ENCODE measurements around the gene EPS8. TPM values are rescaled to one million over a fixed set of nuclear protein-coding genes. Genes with fewer than 3 reads are reported as not detected.

The EPS8 gene
- total RNA-seq, 1 experiment from 2014 or later = 232 TPM

DNA sequence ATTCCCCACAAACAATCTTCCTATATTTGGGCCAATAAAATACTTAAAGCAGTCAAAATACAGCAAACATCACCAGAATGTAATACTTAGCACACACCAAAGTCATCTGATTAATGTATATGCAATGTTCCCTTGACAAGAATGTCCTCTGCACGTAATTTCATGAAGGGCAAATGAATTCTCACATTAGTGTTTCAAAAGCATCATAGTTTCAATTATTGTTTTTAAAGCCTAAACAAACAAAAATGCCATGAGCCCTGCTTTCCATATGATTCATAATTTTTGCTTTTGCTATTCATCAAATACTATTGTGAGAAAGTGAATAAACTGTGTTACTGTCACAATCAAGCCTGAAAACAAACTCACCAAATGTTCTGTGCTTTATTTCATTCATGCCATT, 156.0 kb downstream of the EPS8 start:
- Histone ChIP-seq H2AFZ (no peak overlapping the region), H3K9me3 (ENCODE audit: insufficient read depth, low read depth) (0 out of 2 replicates have a peak, but pooled peaks cover under 1% of the 10 kb centered on the region), H3K79me2 (ENCODE audit: low read depth) (no peaks in the 10 kb centered on the region), H3K27ac (no peak overlapping the region), H3K4me1 (replicated peaks; ENCODE audit: insufficient read depth) (peaks cover 32% of the 10 kb centered on the region), H3K9me2 (ENCODE audit: insufficient read depth) (no peaks in the 10 kb centered on the region), H3K36me3 (ENCODE audit: low read depth) (peaks cover 52% of the 10 kb centered on the region), H3K27me3 (ENCODE audit: insufficient read depth, low read depth) (no peaks in the 10 kb centered on the region), H3F3A (ENCODE audit: insufficient read depth, low read depth) (peaks cover 17% of the 10 kb centered on the region), H3K4me3 (no peak overlapping the region), H3K4me2 (no peak overlapping the region), H4K20me1 (ENCODE audit: insufficient read depth) (no peaks in the 10 kb centered on the region)
- TF ChIP-seq EZH2 (IDR thresholded peaks at IDR 0.05; ENCODE audit: low read depth) = no peak
- TF ChIP-seq, protein P1, sequence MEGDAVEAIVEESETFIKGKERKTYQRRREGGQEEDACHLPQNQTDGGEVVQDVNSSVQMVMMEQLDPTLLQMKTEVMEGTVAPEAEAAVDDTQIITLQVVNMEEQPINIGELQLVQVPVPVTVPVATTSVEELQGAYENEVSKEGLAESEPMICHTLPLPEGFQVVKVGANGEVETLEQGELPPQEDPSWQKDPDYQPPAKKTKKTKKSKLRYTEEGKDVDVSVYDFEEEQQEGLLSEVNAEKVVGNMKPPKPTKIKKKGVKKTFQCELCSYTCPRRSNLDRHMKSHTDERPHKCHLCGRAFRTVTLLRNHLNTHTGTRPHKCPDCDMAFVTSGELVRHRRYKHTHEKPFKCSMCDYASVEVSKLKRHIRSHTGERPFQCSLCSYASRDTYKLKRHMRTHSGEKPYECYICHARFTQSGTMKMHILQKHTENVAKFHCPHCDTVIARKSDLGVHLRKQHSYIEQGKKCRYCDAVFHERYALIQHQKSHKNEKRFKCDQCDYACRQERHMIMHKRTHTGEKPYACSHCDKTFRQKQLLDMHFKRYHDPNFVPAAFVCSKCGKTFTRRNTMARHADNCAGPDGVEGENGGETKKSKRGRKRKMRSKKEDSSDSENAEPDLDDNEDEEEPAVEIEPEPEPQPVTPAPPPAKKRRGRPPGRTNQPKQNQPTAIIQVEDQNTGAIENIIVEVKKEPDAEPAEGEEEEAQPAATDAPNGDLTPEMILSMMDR (conservative IDR thresholded peaks at IDR 0.05) = no peak
- ChIA-PET CTCF (no interaction called here), POLR2A (ENCODE audit: unreplicated experiment) (no interaction called here)
- DNase-seq = no peak
- intact Hi-C loops (cut with micrococcal nuclease; ENCODE audit: unreplicated experiment) = no loop called here
- no TSS peak for BruUV-seq (replicated peaks)

DNA sequence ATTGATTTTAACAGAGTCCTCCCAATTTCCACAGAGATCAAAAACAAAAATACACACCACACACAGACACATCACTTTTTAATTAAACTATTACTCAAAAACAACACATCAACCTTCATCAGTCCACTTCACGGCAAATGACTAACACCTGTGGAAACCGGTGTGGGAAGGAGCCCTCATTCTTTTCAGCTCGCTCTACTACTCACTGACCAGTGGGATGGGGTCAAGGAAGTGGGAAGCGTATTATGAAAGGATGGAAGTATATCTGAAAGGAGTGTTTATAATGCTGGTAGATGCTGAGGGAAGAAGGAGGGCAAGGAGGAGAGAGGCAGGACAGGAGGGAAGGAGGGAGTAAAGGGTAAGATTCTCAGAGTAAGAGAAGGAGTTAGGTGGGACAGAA, 156.5 kb downstream of the EPS8 start:
- Histone ChIP-seq H3K9me2 (ENCODE audit: insufficient read depth) (no peaks in the 10 kb centered on the region), H3K79me2 (ENCODE audit: low read depth) (no peaks in the 10 kb centered on the region), H3K4me3 (no peak overlapping the region), H3K9me3 (ENCODE audit: insufficient read depth, low read depth) (0 out of 2 replicates have a peak, but pooled peaks cover 3% of the 10 kb centered on the region), H4K20me1 (ENCODE audit: insufficient read depth) (no peaks in the 10 kb centered on the region), H2AFZ (no peak overlapping the region), H3F3A (ENCODE audit: insufficient read depth, low read depth) (peaks cover 17% of the 10 kb centered on the region), H3K27me3 (ENCODE audit: insufficient read depth, low read depth) (no peaks in the 10 kb centered on the region), H3K4me1 (replicated peaks; ENCODE audit: insufficient read depth) (peaks cover 34% of the 10 kb centered on the region), H3K36me3 (ENCODE audit: low read depth) (peaks cover 51% of the 10 kb centered on the region), H3K4me2 (no peak overlapping the region), H3K27ac (no peak overlapping the region)
- ChIA-PET POLR2A (ENCODE audit: unreplicated experiment) (no interaction called here), CTCF (no interaction called here)
- DNase-seq = no peak
- intact Hi-C loops (cut with micrococcal nuclease; ENCODE audit: unreplicated experiment) = no loop called here
- BruUV-seq (replicated peaks) = no TSS peak
- no peak for TF ChIP-seq EZH2 (IDR thresholded peaks at IDR 0.05; ENCODE audit: low read depth)
- TF ChIP-seq, protein P1 (conservative IDR thresholded peaks at IDR 0.05) = no peak

GRCh38 chr12:15631007-15631715, 158.0 kb downstream of the EPS8 start:
- no peaks in the 10 kb centered on the region for H3K9me2 ChIP-seq (ENCODE audit: insufficient read depth)
- H3K4me3 ChIP-seq = no peak overlapping the region
- H3F3A ChIP-seq (ENCODE audit: insufficient read depth, low read depth) = peaks cover 17% of the 10 kb centered on the region
- 0 out of 2 replicates have a peak, but pooled peaks cover 3% of the 10 kb centered on the region for H3K9me3 ChIP-seq (ENCODE audit: insufficient read depth, low read depth)
- no TSS peak for BruUV-seq (replicated peaks)
- DNase-seq = no peak
- peaks cover 31% of the 10 kb centered on the region for H3K4me1 ChIP-seq (replicated peaks; ENCODE audit: insufficient read depth)
- H2AFZ ChIP-seq = no peak overlapping the region
- TF ChIP-seq, protein P1 (conservative IDR thresholded peaks at IDR 0.05) = no peak
- no peaks in the 10 kb centered on the region for H3K27me3 ChIP-seq (ENCODE audit: insufficient read depth, low read depth)
- no peaks in the 10 kb centered on the region for H4K20me1 ChIP-seq (ENCODE audit: insufficient read depth)
- peak overlapping the region; percentile 96 for H3K27ac ChIP-seq
- POLR2A ChIA-PET (ENCODE audit: unreplicated experiment) = no interaction called here
- CTCF ChIA-PET = no interaction called here
- peaks cover 42% of the 10 kb centered on the region for H3K36me3 ChIP-seq (ENCODE audit: low read depth)
- H3K79me2 ChIP-seq (ENCODE audit: low read depth) = no peaks in the 10 kb centered on the region
- intact Hi-C loops (cut with micrococcal nuclease; ENCODE audit: unreplicated experiment) = no loop called here
- H3K4me2 ChIP-seq = no peak overlapping the region

Data from PC-9 (cell line).